GM12801 (cell line): ENCODE results near the gene ASPRV1.

Source experiments
- CTCF ChIP-seq: IDR thresholded peaks from one replicate; pipeline ENCODE4 v1.5.1; 2011; ENCODE audit warnings: control low read depth; ENCODE audit not compliant: insufficient read length; ENCODE audit errors: extremely low read depth

Gene ASPRV1

GRCh38 chr2:69932596-69932922, 28.9 kb downstream of the ASPRV1 start:
- TF ChIP-seq CTCF: no peak

DNA sequence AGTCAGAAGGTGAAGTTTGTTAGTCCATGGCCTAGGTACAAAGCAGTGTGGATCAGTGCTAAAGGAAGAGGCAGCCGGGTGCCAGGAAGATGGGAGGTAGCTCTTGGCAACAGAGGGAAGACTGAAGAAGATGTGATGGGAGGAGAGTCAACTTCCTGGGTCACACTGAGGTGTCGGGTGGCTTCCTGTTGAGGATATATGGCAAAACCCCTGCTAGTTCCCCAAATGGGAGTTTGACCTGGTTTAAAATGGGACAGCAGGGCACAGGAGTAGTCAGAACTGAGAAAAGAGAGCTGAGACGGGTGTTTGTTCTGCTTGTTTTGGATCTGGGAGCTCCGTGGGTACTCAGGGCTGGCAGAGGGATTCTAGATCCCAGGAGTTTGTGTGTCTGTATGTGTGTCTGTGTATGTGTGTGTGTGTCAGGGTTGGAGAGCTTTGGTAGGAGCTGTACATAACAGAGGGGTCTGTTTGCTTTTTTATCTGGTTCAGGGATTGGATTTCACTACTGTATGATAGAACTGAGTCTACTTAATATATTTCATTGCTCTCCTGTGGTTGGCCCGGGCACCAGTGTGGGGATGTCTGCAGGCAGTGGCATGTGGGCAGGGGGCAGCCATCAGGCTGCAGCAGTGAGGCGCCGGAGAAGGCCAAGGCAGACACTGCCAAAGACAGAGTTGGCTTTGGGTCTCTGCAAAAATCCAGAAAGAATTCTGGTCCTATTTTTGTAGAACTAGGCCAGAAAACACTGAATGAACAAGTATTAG, 29.4 kb downstream of the ASPRV1 start:
- TF ChIP-seq CTCF: no peak

DNA sequence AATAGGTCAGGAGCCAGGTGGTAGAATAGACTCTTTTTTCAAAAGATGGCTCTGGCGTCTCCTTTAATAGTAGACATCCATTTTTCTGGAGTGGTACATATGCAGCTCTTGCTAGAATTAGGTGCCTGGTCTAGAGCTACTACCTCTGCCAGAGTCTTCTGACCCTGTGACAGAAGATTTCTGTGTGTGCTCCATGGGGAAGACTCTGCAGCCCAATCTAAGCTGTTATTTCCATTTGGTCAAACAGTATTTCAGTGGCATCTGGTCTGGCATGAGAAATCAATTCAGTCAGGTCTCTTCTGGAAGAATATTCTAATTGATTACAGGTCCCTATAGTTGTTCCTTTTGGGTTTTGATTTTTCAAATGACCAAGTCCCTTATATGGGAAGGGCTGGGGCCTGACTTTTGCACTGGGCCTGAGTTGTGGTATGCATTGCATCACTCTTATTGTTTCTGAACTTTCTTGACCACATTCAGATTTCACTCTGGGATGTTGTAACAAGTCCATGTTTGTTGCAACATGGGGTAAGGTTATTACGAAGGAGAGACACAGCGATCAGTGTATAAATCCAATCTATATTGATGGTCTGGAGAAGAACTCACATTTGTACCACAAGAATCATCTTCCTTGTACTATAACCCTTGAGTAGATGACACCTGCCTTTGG, 34.4 kb downstream of the ASPRV1 start:
- TF ChIP-seq CTCF: no peak

DNA sequence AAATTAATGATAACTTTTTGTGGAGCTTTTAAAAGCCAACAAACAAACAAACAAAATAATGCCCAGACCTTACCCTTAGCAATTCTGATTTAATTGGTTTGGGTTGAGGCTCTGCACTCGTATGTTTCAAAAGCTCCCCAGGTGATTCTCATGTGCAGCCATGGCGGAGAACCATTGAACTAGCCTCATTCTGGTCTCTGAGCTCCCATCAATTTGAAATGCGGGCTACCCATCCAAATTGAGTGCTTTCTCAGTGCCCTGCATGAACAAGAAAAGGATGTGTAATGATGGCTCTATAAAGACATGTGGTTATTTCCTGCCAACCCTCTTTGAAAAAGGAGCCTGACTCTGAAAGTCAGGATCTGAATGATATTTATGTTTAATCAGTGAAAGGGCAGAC, 38.3 kb downstream of the ASPRV1 start:
- no peak for TF ChIP-seq CTCF

GRCh38 chr2:69918401-69918800, 43.0 kb downstream of the ASPRV1 start:
- no peak for TF ChIP-seq CTCF

GRCh38 chr2:69917852-69918251, 43.6 kb downstream of the ASPRV1 start:
- TF ChIP-seq CTCF: no peak

- TF ChIP-seq CTCF: no peak
Observed at GRCh38 chr2:69916106-69916505, 45.3 kb downstream of the ASPRV1 start.
